GM21528 (cell line): ENCODE results near the gene TAOK2.

Source experiments
- ATAC-seq: cut with Tn5 transposase; IDR thresholded peaks from one replicate; pipeline ENCODE4 v1.9.1; 2021; ENCODE audit warnings: mild to moderate bottlenecking, moderate library complexity; ENCODE audit not compliant: unreplicated experiment, low FRiP score

The TAOK2 gene

GRCh38 chr16:30041841-30042240, 68.2 kb downstream of the TAOK2 start:
- ATAC-seq = no peak
